GM12892 (cell line): ENCODE data around the gene ACSS1.

Experiments
- DNase-seq: peaks from one replicate; pipeline ENCODE4 v3.0.0; 2011; ENCODE audit not compliant: insufficient read length
- FAIRE-seq: peaks from 2 replicates; lab custom pipeline; 2011; peaks lifted over from hg19 to GRCh38; lab: Jason Lieb, UNC
- POLR2A ChIP-seq: IDR thresholded peaks from 2 replicates; pipeline ENCODE4 v1.6.1; 2011; ENCODE audit warnings: low read depth, low read length, control low read depth
- POLR2AphosphoS5 ChIP-seq: IDR thresholded peaks from 2 replicates; pipeline ENCODE4 v1.6.1; 2011; ENCODE audit warnings: low read depth, low read length, control low read depth
- TAF1 ChIP-seq: IDR thresholded peaks from 2 replicates; pipeline ENCODE4 v1.6.1; 2011; ENCODE audit warnings: low read depth, mild to moderate bottlenecking, control low read depth, low read length, borderline replicate concordance

The ACSS1 gene

GRCh38 chr20:25085756-25086495 is 28.0 kb upstream of the ACSS1 start:
- TF ChIP-seq POLR2A (no peak), POLR2AphosphoS5 (no peak), TAF1 (no peak)
- no peak for DNase-seq
- FAIRE-seq, result no peak

GRCh38 chr20:25084626-25085187 is 26.8 kb upstream of the ACSS1 start:
- TF ChIP-seq POLR2AphosphoS5 (no peak), TAF1 (no peak), POLR2A (no peak)
- DNase-seq, result no peak
- no peak for FAIRE-seq

GRCh38 chr20:25083773-25084625 is 26.1 kb upstream of the ACSS1 start:
- FAIRE-seq, result no peak
- DNase-seq, result no peak
- TF ChIP-seq POLR2AphosphoS5 (no peak), POLR2A (no peak), TAF1 (no peak)

- DNase-seq (no peak), FAIRE-seq (no peak)
- TF ChIP-seq POLR2AphosphoS5, result no peak
- no peak for TF ChIP-seq POLR2A
Observed at GRCh38 chr20:25083141-25083772, 25.3 kb upstream of the ACSS1 start.

- DNase-seq (no peak), FAIRE-seq (no peak)
- TF ChIP-seq POLR2A, result no peak
- TF ChIP-seq POLR2AphosphoS5, result no peak
- no peak for TF ChIP-seq TAF1
Observed at GRCh38 chr20:25082498-25082873, 24.5 kb upstream of the ACSS1 start.

- TF ChIP-seq POLR2A, result no peak
- no peak for TF ChIP-seq POLR2AphosphoS5
- no peak for TF ChIP-seq TAF1
- FAIRE-seq, result no peak
- DNase-seq, result no peak
Observed at GRCh38 chr20:25081730-25082497, 24.0 kb upstream of the ACSS1 start, which contains the start of gene VSX1. TSS of gene VSX1 (minus strand) at chr20:25082141. CDS start at chr20:25082096, 45 bp downstream.

GRCh38 chr20:25081065-25081729 is 23.3 kb upstream of the ACSS1 start:
- FAIRE-seq (no peak), DNase-seq (no peak)
- TF ChIP-seq TAF1 (no peak), POLR2A (no peak), POLR2AphosphoS5 (no peak)

GRCh38 chr20:25079171-25079570 is 21.2 kb upstream of the ACSS1 start:
- FAIRE-seq, result no peak
- no peak for TF ChIP-seq TAF1
- no peak for TF ChIP-seq POLR2AphosphoS5
- no peak for TF ChIP-seq POLR2A
- no peak for DNase-seq

- no peak for DNase-seq
- TF ChIP-seq POLR2A (no peak), TAF1 (no peak), POLR2AphosphoS5 (no peak)
- no peak for FAIRE-seq
Observed at GRCh38 chr20:25078662-25079061, 20.7 kb upstream of the ACSS1 start.

- no peak for FAIRE-seq
- no peak for DNase-seq
- TF ChIP-seq POLR2AphosphoS5, result no peak
- no peak for TF ChIP-seq TAF1
- TF ChIP-seq POLR2A, result no peak
Observed at GRCh38 chr20:25077610-25078169, 19.8 kb upstream of the ACSS1 start.
